GM18909 (cell line): ENCODE measurements around the gene TRAPPC2L.

Source experiments
- ATAC-seq: cut with Tn5 transposase; IDR thresholded peaks from one replicate; pipeline ENCODE4 v1.9.1; 2021; ENCODE audit warnings: mild to moderate bottlenecking; ENCODE audit not compliant: unreplicated experiment, poor library complexity

TRAPPC2L gene

GRCh38 chr16:88903267-88903666, 46.3 kb downstream of the TRAPPC2L start:
- ATAC-seq: no peak

GRCh38 chr16:88904676-88905365, 47.9 kb downstream of the TRAPPC2L start:
- no peak for ATAC-seq

GRCh38 chr16:88905563-88905962, 48.6 kb downstream of the TRAPPC2L start:
- ATAC-seq: no peak

- no peak for ATAC-seq
Measured at GRCh38 chr16:88906020-88906419, 49.1 kb downstream of the TRAPPC2L start.

GRCh38 chr16:88906535-88907105, 49.7 kb downstream of the TRAPPC2L start:
- ATAC-seq: no peak

- no peak for ATAC-seq
Measured at GRCh38 chr16:88907768-88908167, 50.8 kb downstream of the TRAPPC2L start.

GRCh38 chr16:88908307-88908706, 51.4 kb downstream of the TRAPPC2L start:
- no peak for ATAC-seq

- ATAC-seq: no peak
Measured at GRCh38 chr16:88909431-88910210, 52.7 kb downstream of the TRAPPC2L start.

- ATAC-seq: no peak
Measured at GRCh38 chr16:88910284-88911135, 53.6 kb downstream of the TRAPPC2L start.

- ATAC-seq: no peak
Measured at GRCh38 chr16:88911136-88911945, 54.4 kb downstream of the TRAPPC2L start.

GRCh38 chr16:88911946-88912310, 55.0 kb downstream of the TRAPPC2L start:
- no peak for ATAC-seq
